ENCODE measurements around the gene DEPP1. TPM values are rescaled to one million over a fixed set of nuclear protein-coding genes. Genes with fewer than 3 reads are reported as not detected.

The DEPP1 gene
- total and polyA plus RNA-seq, 2 of the 4 experiments (the other 2 are of a cell fraction): 13.6 to 30.0 TPM

GRCh38 chr10:45003432-45004000, 24.9 kb upstream of the DEPP1 start:
- ATAC-seq (ENCODE audit: low read depth): no peak
- POLR2A ChIA-PET (ENCODE audit: unreplicated experiment): interaction anchor here (0.7 kb wide), 1 partner anchor 25 kb away, joined by 3 read pairs; the partner anchor contains the start of gene DEPP1
- dilution Hi-C loops (cut with HindIII; ENCODE audit: low sequenced_read_pairs, unreplicated experiment): no loop called here

More at GRCh38 chr10:45003432-45004000, 24.9 kb upstream of the DEPP1 start:
- Histone ChIP-seq H3K27me3 (ENCODE audit: control insufficient read depth, insufficient read depth, low read length) (no peaks in the 10 kb centered on the region), H3K27ac (ENCODE audit: insufficient read depth, low read length) (no peak overlapping the region), H3K9me1 (ENCODE audit: insufficient read depth, low read length) (peaks cover 5% of the 10 kb centered on the region), H4K91ac (ENCODE audit: insufficient read depth, low read depth, low read length) (no peak overlapping the region), H3K9ac (ENCODE audit: low read depth, low read length) (no peak overlapping the region), H4K5ac (ENCODE audit: low read depth, low read length) (no peak overlapping the region), H4K20me1 (ENCODE audit: insufficient read depth, low read length) (no peaks in the 10 kb centered on the region), H2AFZ (replicated peaks; ENCODE audit: low read length, poor library complexity) (no peak overlapping the region), H2AK9ac (replicated peaks; ENCODE audit: low read depth, low read length, poor library complexity) (no peak overlapping the region), H2BK15ac (ENCODE audit: low read depth, low read length) (no peak overlapping the region), H3K56ac (ENCODE audit: extremely low read depth, insufficient read depth, low read length) (no peak overlapping the region), H3K4me2 (ENCODE audit: low read depth, low read length) (no peak overlapping the region), H2BK20ac (ENCODE audit: low read depth, low read length) (no peak overlapping the region), H3K9me3 (ENCODE audit: control insufficient read depth, insufficient read depth, low read length) (no peaks in the 10 kb centered on the region), H3K14ac (replicated peaks; ENCODE audit: low read depth, low read length) (no peak overlapping the region), H3K36me3 (ENCODE audit: control insufficient read depth, insufficient read depth, low read length) (peaks cover 6% of the 10 kb centered on the region), H4K8ac (ENCODE audit: low read depth in 2 of 2, low read length in 2 of 2) (no peak overlapping the region), H2BK120ac (ENCODE audit: low read depth, low read length) (no peak overlapping the region), H2AK5ac (ENCODE audit: low read depth, low read length) (no peak overlapping the region), H3K23ac (ENCODE audit: low read depth, low read length) (no peak overlapping the region), H2BK5ac (ENCODE audit: low read depth, low read length, poor library complexity, severe bottlenecking) (no peak overlapping the region), H3K4ac (ENCODE audit: low read depth, low read length) (no peak overlapping the region), H3K18ac (ENCODE audit: low read depth, low read length) (no peak overlapping the region), H3K4me1 (ENCODE audit: control insufficient read depth, insufficient read depth, low read length) (peaks cover 8% of the 10 kb centered on the region), H3K79me1 (ENCODE audit: low read depth in 1 of 2, low read length in 2 of 2) (peaks cover 16 to 42% of the 10 kb centered on the region in 2 experiments), H3K4me3 (ENCODE audit: insufficient read depth, low read depth, low read length) (no peak overlapping the region)
- intact Hi-C loops (cut with micrococcal nuclease): loop anchor here (10.0 kb wide), 1 partner anchor 461 kb away; no protein-coding TSS in a partner anchor
- in situ Hi-C loops (cut with MboI; ENCODE audit: low sequenced_read_pairs): no loop called here
- DNase-seq: no peak
- 100% methylated on average over 2 of the region's 10 CpGs; no CpG with 5 or more reads in 1 of the 2 experiments for WGBS, 2 experiments (ENCODE audit: extremely low coverage in 2 of 2, insufficient read length in 1 of 2)
- TF ChIP-seq MAFK (IDR thresholded peaks at IDR 0.05; ENCODE audit: low read depth, low read length) (peak; percentile 39; the same call in 1 of the 2 replicates), NFE2L2 (IDR thresholded peaks at IDR 0.05; ENCODE audit: low read depth, low read length) (no peak)
- CTCF ChIA-PET: interaction anchor here (1.8 to 2.3 kb wide), 3 partner anchors 20 to 71 kb away, joined by 4 to 7 read pairs (median 5); no protein-coding TSS in a partner anchor
- BruUV-seq (replicated peaks): TSS peak; percentile 73

Measured in IMR-90 (cell line).